Activated CD4-positive, alpha-beta T cell treated with anti-CD3 and anti-CD28 coated beads for 4 hours (primary cell): Measurements from ENCODE around the gene TUB.

ENCODE experiments used
- DNase-seq, 2 donors: peaks; one replicate each; pipeline ENCODE4 v3.0.0-alpha.2; 2020

TUB gene

GRCh38 chr11:8070417-8071115 lies 10.4 kb upstream of the TUB start:
- no peak for DNase-seq

GRCh38 chr11:8071616-8072581 lies 9.1 kb upstream of the TUB start:
- no peak for DNase-seq

- no peak for DNase-seq
Measured at GRCh38 chr11:8075119-8075726, 5.8 kb upstream of the TUB start.

- DNase-seq, result no peak
Measured at GRCh38 chr11:8079111-8079675, 1.8 kb upstream of the TUB start.

- no peak for DNase-seq
Measured at GRCh38 chr11:8080069-8080670, 841 bp upstream of the TUB start.

GRCh38 chr11:8081591-8082250 lies 710 bp downstream of the TUB start:
- no peak for DNase-seq

- no peak for DNase-seq
Measured at GRCh38 chr11:8082391-8083087, 1.5 kb downstream of the TUB start.

- DNase-seq, result no peak
Measured at GRCh38 chr11:8083088-8083395, 2.0 kb downstream of the TUB start.

GRCh38 chr11:8083871-8084281 lies 2.9 kb downstream of the TUB start:
- no peak for DNase-seq

- DNase-seq, result no peak
Measured at GRCh38 chr11:8084352-8084751, 3.3 kb downstream of the TUB start.

- no peak for DNase-seq
Measured at GRCh38 chr11:8085011-8085645, 4.1 kb downstream of the TUB start.

- DNase-seq, result no peak
Measured at GRCh38 chr11:8086001-8086479, 5.0 kb downstream of the TUB start.

GRCh38 chr11:8086571-8086970 lies 5.6 kb downstream of the TUB start:
- DNase-seq, result no peak

- no peak for DNase-seq
Measured at GRCh38 chr11:8087185-8087584, 6.2 kb downstream of the TUB start.

GRCh38 chr11:8087756-8088155 lies 6.7 kb downstream of the TUB start:
- DNase-seq, result no peak

- no peak for DNase-seq
Measured at GRCh38 chr11:8089791-8090510, 8.9 kb downstream of the TUB start.

- no peak for DNase-seq
Measured at GRCh38 chr11:8090756-8091155, 9.7 kb downstream of the TUB start.

GRCh38 chr11:8091721-8092120 lies 10.7 kb downstream of the TUB start:
- no peak for DNase-seq

- DNase-seq, result peak in 1 of 2 donors; percentile 28
Measured at GRCh38 chr11:8092587-8093424, 11.8 kb downstream of the TUB start.
